Endodermal cell (in vitro differentiated cells): ENCODE results near the gene CIAO1. TPM values are rescaled to one million over a fixed set of nuclear protein-coding genes. Genes with fewer than 3 reads are reported as not detected.

Experiments
- DNase-seq: peaks from one replicate; pipeline ENCODE4 v3.0.0-alpha.2; 2017
- H3K27ac ChIP-seq: 2 replicates; pipeline ENCODE4 v1.5.1; 2013; ENCODE audit warnings: mild to moderate bottlenecking, low read depth, low read length, moderate library complexity
- H3K27me3 ChIP-seq: 2 replicates; pipeline ENCODE4 v1.6.1; 2013; ENCODE audit warnings: mild to moderate bottlenecking, low read length, moderate library complexity; ENCODE audit not compliant: insufficient read depth, control insufficient read depth, poor library complexity, severe bottlenecking
- H3K36me3 ChIP-seq: 2 replicates; pipeline ENCODE4 v1.7.0; 2013; ENCODE audit warnings: mild to moderate bottlenecking, low read length, moderate library complexity; ENCODE audit not compliant: control insufficient read depth, insufficient read depth
- H3K4me1 ChIP-seq: one replicate; pipeline ENCODE4 v1.7.0; 2013; ENCODE audit warnings: low read length; ENCODE audit not compliant: control insufficient read depth, insufficient read depth
- H3K4me3 ChIP-seq: 2 replicates; pipeline ENCODE4 v1.5.1; 2013; ENCODE audit warnings: mild to moderate bottlenecking, low read length, moderate library complexity
- H3K9ac ChIP-seq: 2 replicates; pipeline ENCODE4 v1.6.1; 2013; ENCODE audit warnings: mild to moderate bottlenecking, low read length, moderate library complexity; ENCODE audit not compliant: poor library complexity, severe bottlenecking; ENCODE audit errors: extremely low read depth
- H3K9me3 ChIP-seq: 2 replicates; pipeline ENCODE4 v1.6.1; 2013; ENCODE audit warnings: mild to moderate bottlenecking, low read length, moderate library complexity; ENCODE audit not compliant: control insufficient read depth
- H3K27ac Mint-ChIP-seq: 2 replicates; pipeline ENCODE4 v1.8.0; 2020; ENCODE audit warnings: mixed read lengths
- H3K27me3 Mint-ChIP-seq: 2 replicates; pipeline ENCODE4 v1.8.0; 2021; ENCODE audit warnings: mild to moderate bottlenecking, mixed read lengths; ENCODE audit not compliant: insufficient read depth
- H3K36me3 Mint-ChIP-seq: 2 replicates; pipeline ENCODE4 v1.8.0; 2020; ENCODE audit warnings: low read depth, mixed read lengths
- H3K4me1 Mint-ChIP-seq: 2 replicates; pipeline ENCODE4 v1.8.0; 2020; ENCODE audit warnings: mixed read lengths
- H3K4me3 Mint-ChIP-seq: 2 replicates; pipeline ENCODE4 v1.8.0; 2020; ENCODE audit warnings: mild to moderate bottlenecking, moderate library complexity, mixed read lengths
- H3K9me3 Mint-ChIP-seq: 2 replicates; pipeline ENCODE4 v1.8.0; 2020; ENCODE audit warnings: mild to moderate bottlenecking, mixed read lengths
- WGBS, 2 experiments: methylation state at CpG; one replicate each; pipeline versions ENCODE4 v1.1.5 to v1.1.7; 2013; ENCODE audit warnings: missing lambda C conversion rate in 2 of 2, mixed read lengths in 1 of 2; ENCODE audit not compliant: insufficient coverage in 1 of 2, insufficient read length in 1 of 2; 5-methylcytosine and 5-hydroxymethylcytosine counted together
- total RNA-seq, 2 donors: library from RNA; stranded (reverse); fragmentation: NEBNext Ultra II Directional in 1 of 2; extraction: Animal tissue kit (Norgen Biotek cat#: 25700) in 1 of 2; gene quantifications; 2 replicates in 1 of 2; 3 replicates in 1 of 2; pipeline ENCODE4 v1.2.1, GENCODE V29; 2021
- TF ChIP-seq, protein P1 (sequence below): fragments of 200-600 bp; sonication (generic); conservative IDR thresholded peaks from 2 replicates; pipeline ENCODE4 v1.5.0; 2021; ENCODE audit warnings: antibody characterized with exemption, mild to moderate bottlenecking

The CIAO1 gene
- total RNA-seq, 2 donors from 2014 or later, result 65.4 to 66.2 TPM

DNA sequence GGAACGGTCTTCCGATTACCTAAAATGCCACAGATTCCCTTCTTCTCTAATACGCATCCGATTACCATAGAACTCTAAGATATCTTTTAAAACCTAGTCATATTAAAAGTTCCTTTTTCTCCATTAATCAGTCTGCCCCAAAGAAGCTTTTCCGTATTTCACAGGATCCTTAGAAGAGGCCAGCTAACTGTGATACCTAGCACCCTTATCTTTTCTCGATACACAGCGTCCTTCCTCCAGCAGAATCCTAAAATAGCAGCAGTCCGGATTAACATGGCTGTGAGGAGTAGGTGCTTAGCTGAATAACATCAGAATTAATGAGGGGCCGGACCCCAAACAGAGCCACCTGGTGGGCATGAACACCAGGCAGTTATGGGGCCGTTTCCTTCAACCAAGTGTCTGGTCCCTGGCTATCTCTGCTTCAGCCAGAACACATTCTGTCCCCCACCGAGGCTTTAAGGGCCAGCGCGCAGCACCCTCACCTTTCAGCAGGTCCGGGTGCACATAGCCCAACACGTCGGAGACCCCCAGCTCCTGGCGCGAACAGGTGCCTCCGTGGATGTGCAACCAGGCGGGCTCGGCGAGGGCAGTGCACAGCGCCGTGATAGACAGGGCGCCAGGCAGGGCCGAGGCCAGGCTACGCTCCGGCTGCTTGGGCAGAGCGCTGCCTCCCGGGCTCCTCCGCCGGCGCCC lies 1.2 kb upstream of the CIAO1 start:
- Mint-ChIP-seq H3K36me3 (peaks cover 26% of the 10 kb centered on the region), H3K9me3 (no peaks in the 10 kb centered on the region), H3K27me3 (no peaks in the 10 kb centered on the region), H3K4me1 (peaks cover 19% of the 10 kb centered on the region), H3K27ac (no peak overlapping the region), H3K4me3 (peak overlapping the region; percentile 88)
- Histone ChIP-seq H3K27ac (peak overlapping the region; percentile 68), H3K36me3 (peaks cover 34% of the 10 kb centered on the region), H3K9ac (peak overlapping the region; percentile 68), H3K4me3 (peak overlapping the region; percentile 100), H3K9me3 (no peaks in the 10 kb centered on the region), H3K4me1 (peaks cover 5% of the 10 kb centered on the region), H3K27me3 (no peaks in the 10 kb centered on the region)
- WGBS, 2 experiments, result 27 to 44% methylated on average over 16 to 33 of the region's 33 CpGs
- TF ChIP-seq, protein P1, sequence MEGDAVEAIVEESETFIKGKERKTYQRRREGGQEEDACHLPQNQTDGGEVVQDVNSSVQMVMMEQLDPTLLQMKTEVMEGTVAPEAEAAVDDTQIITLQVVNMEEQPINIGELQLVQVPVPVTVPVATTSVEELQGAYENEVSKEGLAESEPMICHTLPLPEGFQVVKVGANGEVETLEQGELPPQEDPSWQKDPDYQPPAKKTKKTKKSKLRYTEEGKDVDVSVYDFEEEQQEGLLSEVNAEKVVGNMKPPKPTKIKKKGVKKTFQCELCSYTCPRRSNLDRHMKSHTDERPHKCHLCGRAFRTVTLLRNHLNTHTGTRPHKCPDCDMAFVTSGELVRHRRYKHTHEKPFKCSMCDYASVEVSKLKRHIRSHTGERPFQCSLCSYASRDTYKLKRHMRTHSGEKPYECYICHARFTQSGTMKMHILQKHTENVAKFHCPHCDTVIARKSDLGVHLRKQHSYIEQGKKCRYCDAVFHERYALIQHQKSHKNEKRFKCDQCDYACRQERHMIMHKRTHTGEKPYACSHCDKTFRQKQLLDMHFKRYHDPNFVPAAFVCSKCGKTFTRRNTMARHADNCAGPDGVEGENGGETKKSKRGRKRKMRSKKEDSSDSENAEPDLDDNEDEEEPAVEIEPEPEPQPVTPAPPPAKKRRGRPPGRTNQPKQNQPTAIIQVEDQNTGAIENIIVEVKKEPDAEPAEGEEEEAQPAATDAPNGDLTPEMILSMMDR, result peak; percentile 58
- DNase-seq, result peak; percentile 62

DNA sequence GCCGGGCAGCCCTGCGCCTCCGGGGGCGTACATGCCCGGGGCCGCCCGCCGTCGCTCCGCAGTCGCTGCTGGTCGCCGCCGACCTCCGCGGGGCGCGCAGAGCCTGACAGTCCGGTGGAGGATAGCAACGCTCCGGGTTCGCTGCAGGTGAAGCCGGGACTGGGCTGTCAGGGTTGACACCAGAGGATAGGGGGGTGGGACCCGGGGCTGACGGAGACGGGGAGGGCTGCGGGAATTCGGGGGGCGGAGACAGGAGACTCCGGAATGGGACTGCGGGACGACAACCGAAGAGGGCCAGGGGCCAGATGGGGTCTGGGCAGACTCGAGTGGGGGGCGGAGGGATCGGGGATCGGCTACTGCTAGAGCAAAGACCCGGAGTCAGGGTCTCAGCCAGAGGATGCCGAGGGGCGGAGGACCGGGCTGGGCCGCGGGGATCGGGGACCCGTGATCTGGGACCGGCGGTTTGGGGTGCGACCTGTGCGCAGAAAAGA lies 631 bp upstream of the CIAO1 start:
- Mint-ChIP-seq H3K36me3 (peaks cover 26% of the 10 kb centered on the region), H3K27me3 (no peaks in the 10 kb centered on the region), H3K4me1 (peaks cover 19% of the 10 kb centered on the region), H3K27ac (peak overlapping the region; percentile 52), H3K9me3 (no peaks in the 10 kb centered on the region), H3K4me3 (peak overlapping the region; percentile 88)
- H3K27ac ChIP-seq, result peak overlapping the region; percentile 68
- DNase-seq, result peak; percentile 85
- TF ChIP-seq, protein P1, result no peak
- H3K4me1 ChIP-seq, result peaks cover 5% of the 10 kb centered on the region
- peak overlapping the region; percentile 68 for H3K9ac ChIP-seq
- 0% methylated on average over 28 to 49 of the region's 49 CpGs for WGBS, 2 experiments
- H3K27me3 ChIP-seq, result no peaks in the 10 kb centered on the region
- H3K36me3 ChIP-seq, result peaks cover 33% of the 10 kb centered on the region
- no peaks in the 10 kb centered on the region for H3K9me3 ChIP-seq
- H3K4me3 ChIP-seq, result peak overlapping the region; percentile 100

DNA sequence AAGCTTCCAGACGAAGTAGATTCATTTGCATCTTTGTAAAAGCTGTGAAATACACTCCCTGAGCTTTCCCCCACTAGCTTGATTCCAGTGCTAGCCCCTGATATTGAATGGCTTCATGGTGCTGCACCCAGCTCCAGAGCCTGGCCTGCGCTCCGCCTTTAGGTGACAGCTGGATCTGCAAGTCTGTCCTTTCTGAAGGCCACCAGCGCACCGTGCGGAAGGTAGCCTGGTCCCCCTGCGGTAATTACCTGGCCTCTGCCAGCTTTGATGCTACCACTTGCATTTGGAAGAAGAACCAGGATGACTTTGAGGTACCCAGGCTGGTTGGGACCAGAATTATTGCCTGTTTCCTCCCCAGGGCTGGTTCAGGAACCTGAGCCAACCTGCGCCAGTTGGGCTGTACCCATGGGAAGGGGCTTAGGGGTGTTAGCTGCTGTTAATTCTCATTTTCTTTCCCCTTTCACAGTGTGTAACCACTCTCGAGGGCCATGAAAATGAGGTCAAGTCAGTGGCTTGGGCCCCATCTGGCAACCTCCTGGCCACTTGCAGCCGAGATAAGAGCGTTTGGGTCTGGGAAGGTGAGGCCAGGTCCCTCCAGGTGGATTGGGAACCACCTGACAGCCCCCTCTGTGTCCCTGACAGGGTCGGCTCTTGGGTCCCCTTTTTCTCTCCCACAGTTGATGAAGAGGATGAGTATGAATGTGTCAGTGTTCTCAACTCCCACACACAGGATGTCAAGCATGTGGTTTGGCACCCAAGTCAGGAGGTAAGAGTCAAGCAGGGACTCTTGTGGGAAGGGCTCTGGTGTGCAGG lies 1.3 kb downstream of the CIAO1 start:
- H3K4me1 ChIP-seq, result peaks cover 5% of the 10 kb centered on the region
- H3K27ac Mint-ChIP-seq, result peak overlapping the region; percentile 52
- H3K9ac ChIP-seq, result peak overlapping the region; percentile 86
- H3K4me3 ChIP-seq, result peak overlapping the region; percentile 100
- H3K27me3 Mint-ChIP-seq, result no peaks in the 10 kb centered on the region
- peak; percentile 86 for DNase-seq
- peaks cover 33% of the 10 kb centered on the region for H3K36me3 Mint-ChIP-seq
- WGBS, 2 experiments, result 76 to 77% methylated on average over 8 to 12 of the region's 12 CpGs
- H3K9me3 ChIP-seq, result no peaks in the 10 kb centered on the region
- H3K9me3 Mint-ChIP-seq, result no peaks in the 10 kb centered on the region
- TF ChIP-seq, protein P1, result peak; percentile 68
- H3K4me1 Mint-ChIP-seq, result peaks cover 12% of the 10 kb centered on the region
- H3K27ac ChIP-seq, result no peak overlapping the region
- no peaks in the 10 kb centered on the region for H3K27me3 ChIP-seq
- H3K4me3 Mint-ChIP-seq, result peak overlapping the region; percentile 88
- H3K36me3 ChIP-seq, result peaks cover 50% of the 10 kb centered on the region
